ENCODE measurements around the gene MAPKBP1. TPM values are rescaled to one million over a fixed set of nuclear protein-coding genes. Genes with fewer than 3 reads are reported as not detected.

Gene MAPKBP1
- total RNA-seq, 2 donors from 2014 or later, result 16.0 to 17.7 TPM

- Mint-ChIP-seq H3K27me3 (ENCODE audit: low read depth) (no peaks in the 10 kb centered on the region), H3K9me3 (no peaks in the 10 kb centered on the region), H3K4me1 (ENCODE audit: low read depth) (peaks cover 6% of the 10 kb centered on the region), H3K36me3 (ENCODE audit: insufficient read depth in 2 of 2) (peaks cover 0 to 2% of the 10 kb centered on the region in 2 donors), H3K4me3 (no peak overlapping the region), H3K27ac (no peak overlapping the region)
- DNase-seq, result no peak
- ATAC-seq (replicated peaks in 1 of 2), result no peak
Observed at GRCh38 chr15:41843571-41843970, 69.3 kb downstream of the MAPKBP1 start.

DNA sequence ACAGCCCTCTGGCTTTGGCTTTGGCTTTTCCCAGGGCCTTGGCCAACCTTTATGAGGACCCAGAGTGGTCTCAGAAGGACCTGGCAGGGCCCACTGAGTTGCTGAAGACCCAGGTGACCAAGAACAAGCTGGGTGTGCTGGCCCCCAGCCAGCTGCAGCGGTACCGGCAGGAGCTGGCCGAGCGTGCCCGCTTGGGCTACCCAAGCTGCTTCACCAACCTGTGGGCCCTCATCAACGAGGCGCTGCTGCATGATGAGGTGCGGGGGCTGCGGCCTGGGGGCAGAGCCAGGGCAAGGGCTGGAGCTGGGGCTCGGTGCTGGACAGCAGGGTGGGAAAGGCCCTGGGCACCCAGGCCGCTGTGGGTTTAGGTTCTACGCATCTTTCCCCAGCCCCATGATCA lies 70.5 kb downstream of the MAPKBP1 start:
- H3K36me3 Mint-ChIP-seq (ENCODE audit: insufficient read depth in 2 of 2), result peaks cover 0 to 2% of the 10 kb centered on the region in 2 donors
- no peak overlapping the region for H3K27ac Mint-ChIP-seq
- DNase-seq, result no peak
- no peak for ATAC-seq (replicated peaks in 1 of 2)
- no peaks in the 10 kb centered on the region for H3K9me3 Mint-ChIP-seq
- no peak overlapping the region for H3K4me3 Mint-ChIP-seq
- H3K27me3 Mint-ChIP-seq (ENCODE audit: low read depth), result no peaks in the 10 kb centered on the region
- peaks cover 11% of the 10 kb centered on the region for H3K4me1 Mint-ChIP-seq (ENCODE audit: low read depth)

DNA sequence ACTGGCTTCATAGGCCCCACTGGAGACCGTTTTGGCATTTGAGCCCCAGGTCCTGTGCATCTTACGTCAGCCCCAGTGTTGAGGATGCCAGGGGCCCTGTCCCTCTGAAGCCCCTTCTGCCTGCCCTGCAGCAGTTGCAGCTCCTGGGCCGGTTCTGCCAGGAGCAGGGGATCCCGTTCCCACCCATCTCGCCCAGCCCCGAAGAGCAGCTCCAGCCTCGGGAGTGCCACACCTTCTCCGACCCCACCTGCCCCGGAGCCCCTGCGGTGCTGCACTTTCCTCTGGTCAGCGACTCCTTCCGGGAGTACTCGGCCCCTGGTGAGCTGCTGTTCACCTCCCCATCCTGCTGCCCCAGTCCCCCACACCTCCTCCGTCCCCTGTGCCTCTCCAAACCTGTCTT lies 72.9 kb downstream of the MAPKBP1 start:
- ATAC-seq (replicated peaks in 1 of 2), result no peak
- H3K4me1 Mint-ChIP-seq (ENCODE audit: low read depth), result peaks cover 11% of the 10 kb centered on the region
- H3K27me3 Mint-ChIP-seq (ENCODE audit: low read depth), result no peaks in the 10 kb centered on the region
- H3K4me3 Mint-ChIP-seq, result no peak overlapping the region
- no peak overlapping the region for H3K27ac Mint-ChIP-seq
- DNase-seq, result no peak
- peaks cover 0 to 2% of the 10 kb centered on the region in 2 donors for H3K36me3 Mint-ChIP-seq (ENCODE audit: insufficient read depth in 2 of 2)
- no peaks in the 10 kb centered on the region for H3K9me3 Mint-ChIP-seq

DNA sequence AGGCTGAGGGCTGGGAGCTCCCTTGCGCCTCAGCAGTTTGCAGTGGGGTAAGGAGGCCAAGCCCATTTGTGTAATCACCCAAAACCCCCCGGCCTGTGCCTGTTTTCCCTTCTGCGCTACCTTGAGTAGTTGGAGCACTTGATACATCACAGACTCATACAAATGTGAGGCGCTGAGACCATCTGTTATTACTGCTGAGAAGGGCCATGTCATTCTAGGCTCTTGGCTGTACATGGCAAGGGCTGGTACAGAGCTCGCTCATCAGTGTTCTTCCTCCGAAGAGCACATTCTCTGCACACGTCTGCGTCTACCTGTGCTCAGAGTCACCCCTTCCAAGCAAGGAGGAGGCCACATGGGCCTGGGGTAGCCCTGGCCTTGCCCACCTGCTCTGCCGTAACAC lies 73.7 kb downstream of the MAPKBP1 start:
- H3K4me3 Mint-ChIP-seq, result no peak overlapping the region
- H3K27ac Mint-ChIP-seq, result no peak overlapping the region
- ATAC-seq (replicated peaks in 1 of 2), result no peak

GRCh38 chr15:41848631-41849030 lies 74.3 kb downstream of the MAPKBP1 start:
- peaks cover 11% of the 10 kb centered on the region for H3K4me1 Mint-ChIP-seq (ENCODE audit: low read depth)
- peak overlapping the region; percentile 22 for H3K27ac Mint-ChIP-seq
- no peaks in the 10 kb centered on the region for H3K9me3 Mint-ChIP-seq
- peak; percentile 53 to 68 for DNase-seq
- ATAC-seq (replicated peaks in 1 of 2), result peak; percentile 73 to 89
- H3K4me3 Mint-ChIP-seq, result no peak overlapping the region
- H3K36me3 Mint-ChIP-seq (ENCODE audit: insufficient read depth in 2 of 2), result peaks cover 0 to 2% of the 10 kb centered on the region in 2 donors
- no peaks in the 10 kb centered on the region for H3K27me3 Mint-ChIP-seq (ENCODE audit: low read depth)

More for the DNA sequence above, 73.7 kb downstream of the MAPKBP1 start:
- H3K27me3 Mint-ChIP-seq (ENCODE audit: low read depth), result no peaks in the 10 kb centered on the region
- no peaks in the 10 kb centered on the region for H3K9me3 Mint-ChIP-seq
- peaks cover 0 to 2% of the 10 kb centered on the region in 2 donors for H3K36me3 Mint-ChIP-seq (ENCODE audit: insufficient read depth in 2 of 2)
- H3K4me1 Mint-ChIP-seq (ENCODE audit: low read depth), result peaks cover 11% of the 10 kb centered on the region
- no peak for DNase-seq

DNA sequence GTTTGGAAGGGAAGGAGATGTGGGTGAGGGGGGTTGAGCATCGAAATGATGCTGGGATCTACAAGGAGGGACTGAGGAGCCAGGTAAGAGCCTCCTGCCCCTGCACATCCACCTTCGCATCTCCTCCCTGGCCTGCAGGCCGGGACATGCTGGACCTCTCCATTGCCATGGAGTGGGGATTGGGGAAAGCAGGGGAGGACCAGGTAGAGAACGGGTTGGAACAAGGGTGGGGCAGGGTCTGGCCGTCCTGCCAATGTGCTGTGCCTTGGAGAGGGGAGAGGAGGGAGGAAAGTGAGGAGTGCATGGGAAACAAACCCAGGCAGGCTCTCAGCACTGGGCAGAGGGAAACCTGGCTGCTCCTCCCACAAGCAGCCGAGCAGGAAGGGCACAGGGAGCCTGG lies 74.9 kb downstream of the MAPKBP1 start:
- DNase-seq (no peak), ATAC-seq (replicated peaks in 1 of 2) (no peak)
- Mint-ChIP-seq H3K9me3 (no peaks in the 10 kb centered on the region), H3K4me1 (ENCODE audit: low read depth) (peaks cover 11% of the 10 kb centered on the region), H3K27ac (no peak overlapping the region), H3K36me3 (ENCODE audit: insufficient read depth in 2 of 2) (peaks cover 0 to 2% of the 10 kb centered on the region in 2 donors), H3K27me3 (ENCODE audit: low read depth) (no peaks in the 10 kb centered on the region), H3K4me3 (no peak overlapping the region)

DNA sequence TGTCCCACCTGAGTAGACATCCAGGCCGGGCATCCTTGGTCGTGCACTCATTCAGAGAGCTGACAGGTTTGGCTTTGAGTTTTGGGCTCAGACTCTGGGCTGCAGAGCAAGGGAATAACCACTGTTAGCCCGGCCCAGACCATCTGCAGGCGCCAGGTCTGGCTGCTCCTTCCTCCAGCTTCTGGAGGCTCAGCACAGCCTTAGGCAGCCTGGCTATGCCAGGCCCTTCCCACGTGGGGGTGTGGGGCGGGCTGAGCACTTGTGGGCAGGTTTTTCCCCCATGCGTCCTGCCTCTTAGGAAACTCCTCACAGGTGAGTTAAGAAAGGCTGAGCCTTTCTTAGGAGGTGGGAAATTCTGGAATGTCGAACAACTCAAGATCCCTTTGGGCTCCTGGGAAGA lies 75.6 kb downstream of the MAPKBP1 start:
- H3K27ac Mint-ChIP-seq, result no peak overlapping the region
- ATAC-seq (replicated peaks in 1 of 2), result no peak

GRCh38 chr15:41850482-41851166 lies 76.3 kb downstream of the MAPKBP1 start:
- Mint-ChIP-seq H3K9me3 (no peaks in the 10 kb centered on the region), H3K36me3 (ENCODE audit: insufficient read depth in 2 of 2) (peaks cover 0 to 2% of the 10 kb centered on the region in 2 donors), H3K4me1 (ENCODE audit: low read depth) (peaks cover 11% of the 10 kb centered on the region), H3K27ac (no peak overlapping the region), H3K4me3 (no peak overlapping the region), H3K27me3 (ENCODE audit: low read depth) (no peaks in the 10 kb centered on the region)
- ATAC-seq (replicated peaks in 1 of 2) (no peak), DNase-seq (no peak)

More for the DNA sequence above, 75.6 kb downstream of the MAPKBP1 start:
- H3K9me3 Mint-ChIP-seq, result no peaks in the 10 kb centered on the region
- H3K36me3 Mint-ChIP-seq (ENCODE audit: insufficient read depth in 2 of 2), result peaks cover 0 to 2% of the 10 kb centered on the region in 2 donors
- peaks cover 11% of the 10 kb centered on the region for H3K4me1 Mint-ChIP-seq (ENCODE audit: low read depth)
- H3K27me3 Mint-ChIP-seq (ENCODE audit: low read depth), result no peaks in the 10 kb centered on the region
- H3K4me3 Mint-ChIP-seq, result no peak overlapping the region
- no peak for DNase-seq

- ATAC-seq (replicated peaks in 1 of 2), result no peak
- Mint-ChIP-seq H3K27ac (no peak overlapping the region), H3K4me3 (no peak overlapping the region), H3K9me3 (no peaks in the 10 kb centered on the region), H3K36me3 (ENCODE audit: insufficient read depth in 2 of 2) (peaks cover 0 to 2% of the 10 kb centered on the region in 2 donors), H3K27me3 (ENCODE audit: low read depth) (no peaks in the 10 kb centered on the region), H3K4me1 (ENCODE audit: low read depth) (peaks cover 11% of the 10 kb centered on the region)
- DNase-seq, result no peak
Observed at GRCh38 chr15:41851167-41851523, 76.9 kb downstream of the MAPKBP1 start.

DNA sequence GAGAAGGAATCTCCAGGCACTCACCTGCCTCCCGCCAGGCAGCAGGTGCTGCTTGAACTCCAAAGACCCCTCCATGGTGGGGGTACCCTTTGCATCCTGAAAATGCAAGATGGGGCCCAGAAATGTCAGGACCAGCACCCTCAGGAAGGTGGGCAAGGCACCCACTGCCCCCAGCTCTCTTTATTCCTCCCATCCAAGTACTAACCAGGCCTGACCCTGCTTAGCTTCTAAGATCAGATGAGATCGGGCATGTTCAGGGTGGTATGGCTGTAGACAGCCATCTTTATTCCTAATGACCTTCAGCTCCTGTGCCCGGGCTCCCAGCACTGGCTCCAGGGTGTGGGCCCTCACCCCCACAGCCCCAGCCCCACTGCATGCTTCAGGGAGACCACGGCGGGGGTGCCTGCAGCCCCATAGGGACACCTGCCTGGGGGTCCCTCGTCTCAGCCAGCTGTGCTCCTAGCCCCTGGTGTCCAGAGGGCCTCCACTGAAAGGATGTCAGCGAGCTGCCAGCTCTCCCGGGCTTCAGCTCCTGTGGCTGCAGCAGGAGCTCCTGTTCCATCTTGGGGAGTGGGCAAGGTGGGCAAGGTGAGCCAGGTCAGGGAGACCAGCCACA lies 77.6 kb downstream of the MAPKBP1 start:
- DNase-seq, result no peak
- no peak overlapping the region for H3K27ac Mint-ChIP-seq
- ATAC-seq (replicated peaks in 1 of 2), result no peak
- no peaks in the 10 kb centered on the region for H3K9me3 Mint-ChIP-seq
- H3K4me3 Mint-ChIP-seq, result no peak overlapping the region
- peaks cover 11% of the 10 kb centered on the region for H3K4me1 Mint-ChIP-seq (ENCODE audit: low read depth)
- no peaks in the 10 kb centered on the region for H3K27me3 Mint-ChIP-seq (ENCODE audit: low read depth)
- H3K36me3 Mint-ChIP-seq (ENCODE audit: insufficient read depth in 2 of 2), result peaks cover 0 to 2% of the 10 kb centered on the region in 2 donors

- Mint-ChIP-seq H3K27me3 (ENCODE audit: low read depth) (no peaks in the 10 kb centered on the region), H3K4me3 (no peak overlapping the region), H3K27ac (no peak overlapping the region), H3K36me3 (ENCODE audit: insufficient read depth in 2 of 2) (peaks cover 0 to 2% of the 10 kb centered on the region in 2 donors), H3K9me3 (no peaks in the 10 kb centered on the region), H3K4me1 (ENCODE audit: low read depth) (peaks cover 11% of the 10 kb centered on the region)
- ATAC-seq (replicated peaks in 1 of 2), result no peak
- no peak for DNase-seq
Observed at GRCh38 chr15:41852736-41853590, 78.7 kb downstream of the MAPKBP1 start.

DNA sequence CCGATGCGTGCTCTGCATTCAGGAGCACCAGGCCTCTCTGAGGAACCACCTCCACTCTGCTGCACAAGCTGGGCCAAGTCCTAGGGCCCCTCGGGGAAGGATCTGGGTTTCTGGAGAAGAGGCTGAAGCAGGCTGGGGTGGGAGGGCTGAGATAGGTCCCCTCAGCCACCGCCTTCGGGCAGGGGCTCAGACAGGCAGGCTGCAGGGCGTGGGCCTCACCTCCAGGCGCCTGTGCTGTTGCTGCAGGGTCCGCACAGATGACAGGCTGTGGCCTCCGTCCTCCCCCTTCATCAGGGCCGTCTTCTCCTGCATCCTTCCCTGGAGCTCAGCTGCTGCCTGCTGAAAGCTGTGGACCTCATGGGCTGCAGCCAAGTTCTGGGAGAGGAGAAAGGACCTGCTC lies 79.5 kb downstream of the MAPKBP1 start:
- ATAC-seq (replicated peaks in 1 of 2) (no peak), DNase-seq (no peak)
- Mint-ChIP-seq H3K4me1 (ENCODE audit: low read depth) (peaks cover 3% of the 10 kb centered on the region), H3K4me3 (no peak overlapping the region), H3K9me3 (no peaks in the 10 kb centered on the region), H3K36me3 (ENCODE audit: insufficient read depth in 2 of 2) (no peaks in the 10 kb centered on the region), H3K27ac (no peak overlapping the region), H3K27me3 (ENCODE audit: low read depth) (no peaks in the 10 kb centered on the region)

- no peak for ATAC-seq (replicated peaks in 1 of 2)
Observed at GRCh38 chr15:41854443-41854842, 80.2 kb downstream of the MAPKBP1 start.

More at GRCh38 chr15:41854443-41854842, 80.2 kb downstream of the MAPKBP1 start:
- H3K36me3 Mint-ChIP-seq (ENCODE audit: insufficient read depth in 2 of 2), result no peaks in the 10 kb centered on the region
- H3K4me3 Mint-ChIP-seq, result no peak overlapping the region
- H3K9me3 Mint-ChIP-seq, result no peaks in the 10 kb centered on the region
- H3K27me3 Mint-ChIP-seq (ENCODE audit: low read depth), result no peaks in the 10 kb centered on the region
- no peaks in the 10 kb centered on the region for H3K4me1 Mint-ChIP-seq (ENCODE audit: low read depth)
- no peak for DNase-seq
- no peak overlapping the region for H3K27ac Mint-ChIP-seq

Data from activated T-cell treated with anti-CD3 and anti-CD28 coated beads, Interleukin-2, amount 50 U/mL, for 72 hours (primary cell).